Head of caudate nucleus (tissue), 42 donors: ENCODE measurements around the gene RCOR1.

ENCODE experiments used
- DNase-seq, 42 donors: peaks; one replicate each; pipeline versions ENCODE4 v3.0.0 to v3.0.0-alpha.2; 2020 to 2021; ENCODE audit warnings: mixed read lengths in 7 of 42
- intact Hi-C: fragments of 100-400 bp; cut with DNase I; formaldehyde crosslinking; loops from one replicate; pipeline ENCODE4 v1.15.0; 2022

Gene RCOR1

DNA sequence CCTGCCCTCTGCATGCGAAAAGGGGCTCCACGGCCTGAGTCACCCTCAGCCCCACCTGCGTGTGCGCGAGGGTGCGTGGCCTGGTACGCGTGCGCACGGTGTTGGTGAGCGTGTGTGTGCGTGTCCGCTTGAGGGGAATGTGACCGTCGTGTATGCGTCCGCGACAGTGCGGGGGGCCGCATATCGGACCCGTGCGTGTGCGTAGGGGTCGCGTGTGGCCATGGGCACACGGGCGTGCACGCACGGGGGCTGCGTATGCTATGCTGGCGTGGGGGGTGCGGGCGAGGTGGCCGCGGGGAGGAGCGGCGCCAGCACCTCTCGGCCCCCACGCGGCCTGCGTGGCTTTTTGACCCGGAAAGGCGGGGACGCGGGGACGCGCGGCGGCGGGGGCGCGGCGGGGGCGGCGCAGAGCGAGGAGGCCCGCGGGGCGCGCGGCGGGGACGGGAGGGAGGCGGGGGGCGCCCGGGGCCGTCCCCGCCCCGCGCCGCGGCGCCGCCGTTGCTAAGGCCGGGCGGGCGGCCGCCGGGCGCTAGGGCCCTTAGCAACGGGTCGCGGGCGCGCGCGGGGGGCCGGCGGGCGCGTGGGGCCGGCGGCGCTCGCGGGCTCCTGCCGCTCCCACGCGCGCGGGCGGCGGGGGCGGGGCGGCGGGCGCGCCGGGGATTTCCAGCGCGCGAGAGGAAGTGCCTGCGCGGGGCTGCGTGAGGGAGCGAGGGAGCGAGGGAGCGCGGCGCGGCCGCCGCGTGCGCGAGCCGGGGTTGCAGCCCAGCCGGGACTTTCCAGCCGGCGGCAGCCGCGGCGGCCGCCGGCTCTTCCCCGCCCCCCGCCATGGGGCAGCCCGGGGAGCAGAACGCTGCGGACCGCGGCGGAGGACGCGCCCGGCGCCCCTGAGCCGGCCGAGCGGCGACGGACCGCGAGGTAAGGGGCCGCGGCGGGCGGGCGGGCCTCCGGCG is 184.6 kb downstream of the RCOR1 start, which contains the start of gene TRAF3:
TRAF3 (plus strand) TSS at position 689 of the 950 bp plus-strand sequence. CDS start 92,753 bp downstream, outside the sequence.
- intact Hi-C loops: loop anchor here (5.0 to 10.0 kb wide), 3 partner anchors 168 to 278 kb away; partner anchors contain the start of genes CDC42BPB and RCOR1
- DNase-seq: peak in 40 of 42 donors; percentile 12 to 84 (median 67)

DNA sequence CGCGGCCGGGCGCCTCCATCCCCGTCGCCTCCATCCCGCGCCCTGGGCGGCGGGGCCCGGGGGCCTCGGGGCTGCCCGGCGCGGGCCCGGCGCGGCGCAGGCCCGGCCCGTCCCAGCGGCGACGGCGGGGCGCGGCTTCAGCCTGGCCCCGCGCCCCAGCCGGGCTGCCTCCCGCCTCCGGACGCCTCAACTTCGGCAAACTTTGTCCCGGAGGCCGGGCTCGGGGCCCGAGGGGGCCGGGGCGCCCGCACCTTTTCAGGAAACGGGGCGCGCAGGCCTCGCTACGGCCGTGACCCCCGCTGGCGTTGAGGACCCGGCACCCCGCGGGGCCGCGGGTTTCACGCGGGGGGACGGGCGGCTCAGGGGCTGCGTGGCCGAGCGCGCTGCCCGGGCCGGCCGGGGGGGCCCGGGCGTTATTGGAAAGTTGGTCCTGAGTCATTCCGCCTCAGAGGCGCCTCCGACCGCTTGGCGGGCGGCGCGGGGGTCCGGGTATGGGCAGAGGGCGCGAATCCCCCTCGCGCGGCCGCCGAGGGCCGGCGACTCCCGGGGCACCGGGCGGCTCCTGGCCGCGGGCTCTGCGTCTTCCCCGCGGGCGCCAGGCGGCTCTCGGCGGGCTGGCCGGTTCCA is 185.4 kb downstream of the RCOR1 start:
- DNase-seq: peak in 4 of 42 donors; percentile 5 to 40 (median 22)
- intact Hi-C loops: loop anchor here (5.0 to 10.0 kb wide), 3 partner anchors 167 to 277 kb away; partner anchors contain the start of genes CDC42BPB and RCOR1

GRCh38 chr14:102778338-102779083 is 186.1 kb downstream of the RCOR1 start:
- intact Hi-C loops: loop anchor here (5.0 to 10.0 kb wide), 3 partner anchors 166 to 276 kb away; partner anchors contain the start of genes CDC42BPB and RCOR1
- DNase-seq: peak in 3 of 42 donors; percentile 10 to 28 (median 17)

DNA sequence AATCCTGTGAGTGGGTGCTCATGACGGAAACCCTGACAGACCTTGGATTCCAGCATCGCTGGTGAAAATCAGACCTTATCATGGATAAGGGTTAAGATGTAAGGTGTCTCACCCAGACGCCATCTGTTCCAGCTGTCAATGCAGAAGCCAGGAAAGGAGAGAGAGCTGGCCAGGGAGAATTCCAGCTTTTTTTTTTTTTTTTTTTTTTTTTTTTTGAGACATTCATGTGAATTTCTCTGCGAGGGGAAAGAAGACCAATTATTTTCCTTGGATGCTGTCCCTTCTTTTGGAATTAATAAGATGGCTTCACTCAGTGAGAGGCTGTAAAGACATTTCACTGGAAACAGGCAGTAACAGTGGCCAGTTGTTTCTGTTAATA is 186.6 kb downstream of the RCOR1 start:
- intact Hi-C loops: loop anchor here (5.0 to 10.0 kb wide), 3 partner anchors 166 to 276 kb away; partner anchors contain the start of genes CDC42BPB and RCOR1
- DNase-seq: no peak

- peak in 3 of 42 donors; percentile 7 to 30 (median 14) for DNase-seq
- intact Hi-C loops: loop anchor here (5.0 to 10.0 kb wide), 3 partner anchors 165 to 275 kb away; partner anchors contain the start of genes CDC42BPB and RCOR1
These were observed 187.3 kb downstream of the RCOR1 start for GRCh38 chr14:102779574-102780315.
